Adrenal gland (tissue), 12 donors: ENCODE data around the gene SDK1. TPM values are rescaled to one million over a fixed set of nuclear protein-coding genes. Genes with fewer than 3 reads are reported as not detected.

Experiments
- DNase-seq, 7 donors: peaks; one replicate each; pipeline ENCODE4 v3.0.0-alpha.2; 2019 to 2020
- H3K27ac ChIP-seq, 5 donors: fragments of 200-600 bp; sonication (generic) in 4 of 5; 1 replicate in 3 of 5; 2 replicates in 2 of 5; pipeline versions ENCODE4 v1.5.1 to v1.8.0; 2016 to 2020; ENCODE audit warnings: mild to moderate bottlenecking in 1 of 5
- H3K27me3 ChIP-seq: fragments of 200-600 bp; 2 replicates; pipeline ENCODE4 v1.8.0; 2021
- H3K36me3 ChIP-seq, 2 donors: fragments of 200-600 bp; replicated peaks in 1 of 2; 1 replicate in 1 of 2; 2 replicates in 1 of 2; pipeline versions ENCODE4 v1.5.1 to v1.8.0; 2018 to 2022
- H3K4me1 ChIP-seq, 2 donors: fragments of 200-600 bp; replicated peaks in 1 of 2; 1 replicate in 1 of 2; 2 replicates in 1 of 2; pipeline versions ENCODE4 v1.5.1 to v1.8.0; 2018 to 2021
- H3K4me3 ChIP-seq, 4 donors: fragments of 200-600 bp; sonication (generic) in 3 of 4; one replicate each; pipeline ENCODE4 v1.5.1; 2016 to 2018
- H3K9me3 ChIP-seq, 3 donors: fragments of 200-600 bp; sonication (generic) in 1 of 3; replicated peaks in 1 of 3; 1 replicate in 2 of 3; 2 replicates in 1 of 3; pipeline versions ENCODE4 v1.5.1 to v1.8.0; 2016 to 2021
- POLR2A ChIP-seq, 2 donors: fragments of 450-650 bp; IDR thresholded peaks; one replicate each; pipeline ENCODE4 v1.6.1; 2017; ENCODE audit warnings: antibody characterized with exemption in 2 of 2, mild to moderate bottlenecking in 2 of 2, moderate library complexity in 1 of 2
- WGBS, 4 donors: extraction: QIAGEN DNeasy Blood & Tissue Kit in 2 of 4; methylation state at CpG; one replicate each; pipeline versions ENCODE4 v1.1.5 to v1.1.7; 2013 to 2017; 5-methylcytosine and 5-hydroxymethylcytosine counted together
- intact Hi-C, 2 donors: fragments of 100-400 bp; cut with DNase I; formaldehyde crosslinking; loops; one replicate each; pipeline versions ENCODE4 v1.14.1 to v1.15.0; 2022 to 2023
- polyA plus RNA-seq, 3 donors: library from polyadenylated mRNA; stranded (reverse); fragments of 200-250 nt in 2 of 3; fragments of 350-450 nt in 1 of 3; fragmentation: Illumina TruSeq in 1 of 3; extraction: RNeasy Lipid Tissue Mini Kit (QIAGEN cat#74804) in 1 of 3; gene quantifications; one replicate each; pipeline ENCODE4 v1.2.3, GENCODE V29; 2013 to 2014
- total RNA-seq, 9 donors: library from RNA; depleted of rRNA in 4 of 9; stranded (reverse); fragments of >200 nt in 4 of 9; fragments of 120-200 nt in 1 of 9; fragmentation: NEBNext Ultra II Directional in 1 of 9; extraction: Animal tissue kit (Norgen Biotek cat#: 25700) in 1 of 9; gene quantifications; one replicate each; pipeline versions ENCODE4 v1.1.0 to v1.2.4, GENCODE V29; 2013 to 2023
- TF ChIP-seq, protein P1 (sequence below), 6 experiments: fragments of 450-650 bp in 4 of 6; fragments of 200-600 bp in 2 of 6; sonication (generic) in 1 of 6; IDR thresholded peaks; 1 replicate in 5 of 6; 2 replicates in 1 of 6; pipeline versions ENCODE4 v1.5.1 to v1.8.0; 2016 to 2021; ENCODE audit warnings: antibody characterized with exemption in 6 of 6, mild to moderate bottlenecking in 2 of 6, moderate library complexity in 1 of 6
- donor health status: healthy with polysubstance abuse.
- donor health status: Bipolar disorder and iron deficiency.
- donor health status: DM: yes; HTN: yes; CAD: no.
- donor health status: DM: no; HTN: no; CAD: no.
- donor health status: DM: no; HTN: no; CAD: no.
- donor health status: DM: yes; HTN: yes; CAD: no.

Gene SDK1
- total and polyA plus RNA-seq, 12 donors: 0.50 to 3.6 (median 1.5) TPM

DNA sequence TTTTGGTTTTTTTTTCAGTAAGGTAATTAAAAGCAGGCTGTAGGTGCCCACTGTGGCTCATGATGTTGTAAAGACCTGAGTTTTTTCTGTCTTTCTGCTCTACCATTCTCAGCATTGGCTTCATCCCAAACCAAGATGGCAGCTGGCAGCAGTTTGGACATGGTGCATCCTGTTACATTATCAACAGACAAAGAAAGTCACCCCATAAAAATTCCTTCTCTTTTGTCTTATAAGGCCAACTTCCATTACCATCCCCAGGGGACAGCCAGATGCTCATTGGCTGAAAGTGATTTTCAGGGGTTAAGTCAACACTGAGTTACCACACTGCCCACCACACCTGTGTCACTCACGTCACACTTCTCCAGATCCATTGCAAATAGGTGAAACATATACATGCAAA is 558.4 kb downstream of the SDK1 start:
- no peaks in the 10 kb centered on the region for H3K9me3 ChIP-seq
- TF ChIP-seq POLR2A (IDR thresholded peaks at IDR 0.05): no peak
- TF ChIP-seq, protein P1, sequence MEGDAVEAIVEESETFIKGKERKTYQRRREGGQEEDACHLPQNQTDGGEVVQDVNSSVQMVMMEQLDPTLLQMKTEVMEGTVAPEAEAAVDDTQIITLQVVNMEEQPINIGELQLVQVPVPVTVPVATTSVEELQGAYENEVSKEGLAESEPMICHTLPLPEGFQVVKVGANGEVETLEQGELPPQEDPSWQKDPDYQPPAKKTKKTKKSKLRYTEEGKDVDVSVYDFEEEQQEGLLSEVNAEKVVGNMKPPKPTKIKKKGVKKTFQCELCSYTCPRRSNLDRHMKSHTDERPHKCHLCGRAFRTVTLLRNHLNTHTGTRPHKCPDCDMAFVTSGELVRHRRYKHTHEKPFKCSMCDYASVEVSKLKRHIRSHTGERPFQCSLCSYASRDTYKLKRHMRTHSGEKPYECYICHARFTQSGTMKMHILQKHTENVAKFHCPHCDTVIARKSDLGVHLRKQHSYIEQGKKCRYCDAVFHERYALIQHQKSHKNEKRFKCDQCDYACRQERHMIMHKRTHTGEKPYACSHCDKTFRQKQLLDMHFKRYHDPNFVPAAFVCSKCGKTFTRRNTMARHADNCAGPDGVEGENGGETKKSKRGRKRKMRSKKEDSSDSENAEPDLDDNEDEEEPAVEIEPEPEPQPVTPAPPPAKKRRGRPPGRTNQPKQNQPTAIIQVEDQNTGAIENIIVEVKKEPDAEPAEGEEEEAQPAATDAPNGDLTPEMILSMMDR (IDR thresholded peaks at IDR 0.05): no peak
- intact Hi-C loops: no loop called here
- 84 to 85% (median 84%) methylated on average over 1 of the region's 1 CpG for WGBS, 4 donors
- DNase-seq: no peak
- H3K4me3 ChIP-seq: no peak overlapping the region
- H3K4me1 ChIP-seq: no peaks in the 10 kb centered on the region
- H3K27ac ChIP-seq: no peak overlapping the region
- H3K27me3 ChIP-seq: no peaks in the 10 kb centered on the region
- H3K36me3 ChIP-seq: no peaks in the 10 kb centered on the region

DNA sequence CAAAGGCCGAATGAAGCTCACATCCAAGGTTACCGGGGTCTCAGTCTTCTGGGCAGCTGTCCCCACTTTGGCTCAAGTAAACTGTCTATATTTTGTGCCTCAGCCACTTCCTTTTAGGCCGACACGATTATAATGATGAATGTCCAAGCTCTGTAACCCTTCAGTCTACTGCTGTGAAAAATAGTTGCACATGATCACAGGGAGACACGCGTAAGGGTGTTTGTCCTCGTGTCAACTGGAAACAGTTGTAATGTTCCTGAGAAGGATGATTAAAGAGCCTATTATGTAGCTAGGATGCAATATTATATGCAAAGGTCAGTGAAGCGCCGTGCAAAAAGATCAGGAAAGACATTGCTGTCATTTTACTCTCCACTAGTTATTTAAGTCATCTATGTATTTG is 559.9 kb downstream of the SDK1 start:
- WGBS, 4 donors: 52 to 58% (median 54%) methylated on average over 9 of the region's 9 CpGs
- H3K4me1 ChIP-seq: no peaks in the 10 kb centered on the region
- intact Hi-C loops: no loop called here

DNA sequence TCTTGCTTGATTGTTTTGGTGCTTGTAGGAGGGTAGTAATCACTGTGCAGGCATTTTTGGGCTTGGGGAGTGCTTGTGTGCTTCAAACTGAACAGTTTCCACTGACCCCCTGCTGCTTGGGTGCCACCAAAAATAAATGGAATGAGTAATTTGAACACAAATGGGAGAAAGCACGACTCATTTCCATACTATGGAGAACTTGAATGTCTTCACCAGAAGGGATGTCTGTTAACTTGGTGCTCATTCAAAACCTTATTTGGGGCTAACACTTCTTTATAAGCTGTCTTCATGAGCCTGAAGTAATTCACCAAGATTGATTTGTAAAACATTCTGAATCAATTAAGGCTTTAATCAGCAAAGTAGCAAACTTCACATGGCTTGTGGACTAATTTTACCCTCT is 560.3 kb downstream of the SDK1 start:
- Histone ChIP-seq H3K27ac (no peak overlapping the region), H3K9me3 (no peaks in the 10 kb centered on the region), H3K4me3 (no peak overlapping the region), H3K36me3 (no peaks in the 10 kb centered on the region), H3K4me1 (no peaks in the 10 kb centered on the region), H3K27me3 (no peaks in the 10 kb centered on the region)
- DNase-seq: no peak
- intact Hi-C loops: no loop called here
- TF ChIP-seq, protein P1 (IDR thresholded peaks at IDR 0.05): no peak
- TF ChIP-seq POLR2A (IDR thresholded peaks at IDR 0.05): no peak
- WGBS, 4 donors: 0 to 67% (median 43%) methylated on average over 1 of the region's 1 CpG

More for the DNA sequence above, 559.9 kb downstream of the SDK1 start:
- no peaks in the 10 kb centered on the region for H3K27me3 ChIP-seq
- no peak overlapping the region for H3K27ac ChIP-seq
- H3K4me3 ChIP-seq: no peak overlapping the region
- DNase-seq: no peak
- H3K36me3 ChIP-seq: no peaks in the 10 kb centered on the region
- TF ChIP-seq, protein P1 (IDR thresholded peaks at IDR 0.05): no peak
- no peak for TF ChIP-seq POLR2A (IDR thresholded peaks at IDR 0.05)
- no peaks in the 10 kb centered on the region for H3K9me3 ChIP-seq

DNA sequence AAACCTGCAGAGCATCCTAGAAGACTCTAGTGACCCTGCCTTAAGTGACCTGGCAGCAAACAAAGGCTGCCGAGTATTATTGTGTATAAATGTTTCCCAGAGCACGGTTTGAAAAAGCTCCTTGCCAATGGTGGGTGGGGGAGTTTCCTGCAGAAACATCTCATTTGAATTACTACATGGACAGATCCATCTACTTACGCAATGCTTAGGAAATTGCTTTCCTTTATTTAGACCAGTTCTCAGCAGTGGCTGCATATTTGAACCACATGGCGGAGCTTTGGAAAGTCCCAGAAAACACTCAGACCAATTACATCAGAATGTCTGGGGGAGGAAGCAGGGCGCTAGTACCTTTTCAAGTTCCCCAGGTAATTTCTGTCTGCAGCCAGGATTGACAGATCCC is 560.9 kb downstream of the SDK1 start:
- H3K27me3 ChIP-seq: no peaks in the 10 kb centered on the region
- H3K4me3 ChIP-seq: no peak overlapping the region
- H3K9me3 ChIP-seq: no peaks in the 10 kb centered on the region
- intact Hi-C loops: no loop called here
- H3K36me3 ChIP-seq: no peaks in the 10 kb centered on the region
- H3K4me1 ChIP-seq: no peaks in the 10 kb centered on the region
- DNase-seq: no peak
- WGBS, 4 donors: 23 to 56% (median 46%) methylated on average over 5 of the region's 5 CpGs
- TF ChIP-seq, protein P1 (IDR thresholded peaks at IDR 0.05): no peak
- TF ChIP-seq POLR2A (IDR thresholded peaks at IDR 0.05): no peak
- H3K27ac ChIP-seq: no peak overlapping the region
